GM10266 (cell line): ENCODE data around the gene IQCF5.

Experiments used
- DNase-seq: peaks from one replicate; pipeline ENCODE4 v3.0.0; 2012; ENCODE audit errors: extremely low spot score
- CTCF ChIP-seq: IDR thresholded peaks from 2 replicates; pipeline ENCODE4 v1.5.1; 2012; ENCODE audit warnings: mild to moderate bottlenecking, low read depth; ENCODE audit not compliant: control insufficient read depth, insufficient read depth; ENCODE audit errors: missing control alignments

Gene IQCF5

GRCh38 chr3:51896607-51897305 is 21.4 kb upstream of the IQCF5 start:
- DNase-seq = no peak
- no peak for TF ChIP-seq CTCF

- DNase-seq = no peak
- TF ChIP-seq CTCF = no peak
Observed at GRCh38 chr3:51894939-51895338, 19.5 kb upstream of the IQCF5 start.

- no peak for DNase-seq
- TF ChIP-seq CTCF = no peak
Observed at GRCh38 chr3:51894391-51894790, 19.0 kb upstream of the IQCF5 start.

GRCh38 chr3:51891242-51892039 is 16.0 kb upstream of the IQCF5 start:
- no peak for DNase-seq

GRCh38 chr3:51888463-51889105 is 13.2 kb upstream of the IQCF5 start:
- TF ChIP-seq CTCF = no peak
- no peak for DNase-seq

More at GRCh38 chr3:51891242-51892039, 16.0 kb upstream of the IQCF5 start:
- TF ChIP-seq CTCF = no peak

GRCh38 chr3:51887620-51888019 is 12.2 kb upstream of the IQCF5 start:
- no peak for TF ChIP-seq CTCF
- DNase-seq = no peak
